Stomach (tissue), 4 donors: ENCODE results near the gene PTGES3L.

Experiments
- CTCF ChIP-seq, 7 experiments: fragments of 450-650 bp in 4 of 7; fragments of 200-600 bp in 3 of 7; sonication (generic) in 3 of 7; IDR thresholded peaks; one replicate each; pipeline ENCODE4 v1.5.1; 2016 to 2019; ENCODE audit warnings: antibody characterized with exemption in 7 of 7, control low read depth in 2 of 7, mild to moderate bottlenecking in 1 of 7
- POLR2AphosphoS5 ChIP-seq, 3 donors: sonication (generic); formaldehyde crosslinking; IDR thresholded peaks; one replicate each; pipeline ENCODE4 v1.6.1; 2016; ENCODE audit warnings: antibody characterized with exemption in 3 of 3

- TF ChIP-seq CTCF (IDR thresholded peaks at IDR 0.05) (peak in 5 of 7 experiments; percentile 53 to 89 (median 74)), POLR2AphosphoS5 (IDR thresholded peaks at IDR 0.05) (peak in 2 of 3 donors; percentile 35 to 80)
These were observed 51.0 kb downstream of the PTGES3L start for GRCh38 chr17:42928714-42929496.
